Measurements from ENCODE around the gene PDE4DIP.
"Not testable (repeated sequence)": the region's sequence is repeated elsewhere in the genome, so short reads cannot be mapped to it uniquely, and the experiment has no call there.

PDE4DIP gene

GRCh38 chr1:149075505-149076127 lies 231.4 kb downstream of the PDE4DIP start:
- not testable (repeated sequence) for DNase-seq (ENCODE audit: low read depth, low spot score)
